Brain pericyte (primary cell): Measurements from ENCODE around the gene CHRM5.

Experiments used
- DNase-seq: peaks from one replicate; pipeline ENCODE4 v3.0.0-alpha.2; 2012; ENCODE audit warnings: low read depth, low spot score

The CHRM5 gene

DNA sequence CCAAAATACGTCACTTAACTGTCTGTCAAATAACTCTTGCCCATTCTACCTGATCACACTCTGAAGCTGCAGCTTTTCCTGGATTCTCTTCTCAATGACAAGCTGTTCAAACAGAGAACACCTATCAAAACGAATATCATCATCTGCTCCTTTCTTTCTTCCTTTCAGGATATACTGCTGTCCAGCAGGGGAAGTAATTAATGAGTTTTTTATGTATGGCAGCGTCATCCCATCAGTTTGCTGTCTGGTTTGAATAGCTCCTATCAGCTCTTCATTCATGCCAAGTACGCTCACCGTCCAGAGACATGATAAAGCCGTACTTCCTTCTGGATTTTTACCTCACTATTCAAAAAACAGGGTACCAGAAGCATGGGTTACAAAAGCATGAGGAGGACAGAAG is at the start of gene CHRM5:
Gene CHRM5, plus strand, starts transcription at position 274 of the 400 bp plus-strand sequence. CDS start 94,221 bp downstream, outside the sequence.
- DNase-seq, result no peak

DNA sequence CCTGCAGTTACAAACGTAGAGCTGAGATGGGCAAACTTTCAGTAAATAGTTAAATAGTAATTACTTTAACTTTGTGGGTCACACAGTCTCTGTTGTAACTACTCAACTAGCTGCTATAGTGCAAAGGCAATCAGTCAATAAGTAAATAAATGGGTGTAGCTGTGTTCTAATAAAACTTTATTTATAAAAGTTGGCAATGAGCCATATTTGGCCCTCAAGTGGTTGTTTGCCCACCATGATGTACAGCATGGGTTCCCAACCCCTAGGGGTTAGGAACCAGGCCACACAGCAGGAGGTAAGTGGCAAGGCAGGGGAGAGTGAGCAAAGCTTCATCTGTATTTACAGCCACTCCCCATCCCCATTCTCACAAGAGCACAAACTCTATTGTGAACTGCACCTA is 44.9 kb upstream of the CHRM5 start:
- DNase-seq, result no peak

DNA sequence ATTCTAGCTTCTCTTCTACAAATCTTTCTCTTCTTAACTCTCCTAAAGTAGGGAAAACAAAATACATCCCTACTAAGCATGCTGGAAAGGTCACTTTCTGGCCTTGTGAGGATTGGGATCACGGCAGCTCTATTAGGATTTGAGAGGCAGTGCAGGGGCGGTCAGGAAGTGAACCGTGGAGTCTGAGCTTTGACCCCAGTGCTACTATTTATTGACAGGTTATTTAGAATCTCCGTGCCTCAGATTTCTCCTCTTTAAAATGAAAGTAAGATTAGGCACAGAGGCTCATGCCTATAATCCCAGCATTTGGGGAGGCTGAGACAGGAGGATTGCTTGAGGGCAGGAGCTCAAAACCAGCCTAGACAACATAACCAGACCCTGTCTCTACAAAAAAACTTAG is 42.0 kb upstream of the CHRM5 start:
- DNase-seq, result no peak

DNA sequence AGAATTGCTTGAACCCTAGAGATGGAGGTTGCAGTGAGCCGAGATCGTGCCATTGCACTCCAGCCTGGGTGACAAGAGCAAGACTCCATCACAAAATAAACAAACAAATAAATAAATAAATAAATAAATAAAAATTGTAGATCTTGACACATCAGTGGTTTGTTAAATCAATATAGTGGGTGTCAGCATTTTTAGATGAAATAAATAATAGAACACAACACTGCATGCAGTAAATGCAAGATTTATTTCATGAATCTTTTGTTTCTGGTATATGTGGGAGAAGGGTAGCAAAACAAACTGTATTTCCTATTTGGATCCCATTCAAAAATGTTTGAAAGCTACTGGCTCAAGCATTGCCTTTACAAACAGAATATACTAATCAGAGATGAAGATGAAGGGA is 35.6 kb upstream of the CHRM5 start:
- DNase-seq, result no peak

DNA sequence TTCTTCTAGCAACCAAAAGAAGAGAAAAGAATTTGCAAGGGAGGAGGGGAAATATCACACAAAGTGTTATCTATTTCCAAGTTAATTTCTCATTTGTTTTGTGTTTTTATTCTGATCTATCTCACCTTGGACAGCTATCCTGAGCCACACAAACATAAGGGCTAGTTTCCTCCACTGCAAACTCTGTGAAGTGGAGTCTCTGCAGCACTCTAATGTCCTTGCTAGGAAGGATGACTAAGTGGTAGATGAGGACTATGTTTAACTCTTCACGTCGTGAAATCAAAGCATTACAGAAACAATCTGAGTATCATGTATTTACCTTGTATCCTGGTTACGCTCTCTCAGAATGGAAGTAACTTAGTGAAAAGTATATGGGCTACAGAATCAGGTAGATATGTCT is 33.9 kb upstream of the CHRM5 start:
- DNase-seq, result no peak

DNA sequence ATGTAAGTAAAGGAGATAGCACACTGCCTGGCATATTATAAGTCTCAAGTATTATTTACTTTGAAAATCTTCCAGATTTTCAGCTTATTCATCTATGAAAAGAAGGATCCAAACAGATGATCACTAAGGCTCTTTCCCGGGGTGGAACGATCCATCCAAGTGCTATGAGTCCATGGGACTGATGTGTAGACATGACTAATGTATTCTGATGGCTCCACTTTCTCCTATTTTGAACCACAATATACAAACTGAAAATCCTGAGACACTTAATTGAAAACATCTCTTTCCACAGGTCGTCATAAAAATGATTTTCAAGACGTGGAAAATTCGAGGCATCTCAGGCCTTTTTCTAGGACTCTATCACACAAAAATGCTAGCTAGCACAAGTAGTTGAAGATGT is 33.4 kb upstream of the CHRM5 start:
- DNase-seq, result no peak

- no peak for DNase-seq
These were observed 26.8 kb upstream of the CHRM5 start for GRCh38 chr15:33941279-33942063.

DNA sequence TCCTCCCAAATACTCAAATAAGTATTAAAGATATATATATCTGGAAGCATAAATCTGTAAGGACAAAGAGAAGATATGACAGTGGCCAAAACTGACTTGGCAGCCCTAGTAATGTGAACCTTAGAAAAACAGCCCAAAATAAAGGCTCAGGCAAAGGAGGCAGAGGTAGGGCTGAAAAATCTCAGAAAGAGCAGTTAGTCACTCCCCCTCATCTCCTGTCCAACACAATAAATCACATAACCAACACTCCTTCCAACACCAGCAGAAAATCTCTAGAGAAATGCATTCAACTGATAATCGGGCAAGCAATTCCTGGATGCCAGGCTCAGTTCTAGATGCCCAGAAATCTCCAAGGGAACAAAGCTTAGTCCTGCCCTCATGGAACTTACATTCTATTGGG is 22.1 kb upstream of the CHRM5 start:
- no peak for DNase-seq

DNA sequence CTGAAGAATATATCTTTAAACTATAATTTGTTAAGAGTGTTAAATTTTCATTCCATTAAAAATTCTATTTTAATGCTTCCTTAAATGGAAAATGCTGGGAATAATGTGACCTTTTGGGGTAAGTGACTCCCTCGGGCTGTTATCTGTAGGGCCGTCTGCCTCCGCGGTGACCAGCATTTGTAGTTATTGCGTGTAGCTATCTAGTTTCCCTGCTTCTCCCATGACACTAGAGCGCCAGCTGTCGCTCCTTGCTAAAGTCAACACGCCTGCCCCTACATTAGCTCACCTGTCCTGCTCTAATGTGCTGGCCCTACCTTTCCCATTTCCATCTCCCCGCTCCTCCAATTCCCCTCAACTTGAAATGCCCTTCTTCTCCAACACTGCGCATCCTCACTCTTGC is 12.4 kb upstream of the CHRM5 start:
- DNase-seq, result no peak

GRCh38 chr15:33956397-33956796 is 11.9 kb upstream of the CHRM5 start:
- DNase-seq, result no peak

GRCh38 chr15:33959844-33960548 is 8.3 kb upstream of the CHRM5 start:
- no peak for DNase-seq

- DNase-seq, result no peak
These were observed 7.8 kb upstream of the CHRM5 start for GRCh38 chr15:33960549-33960935.

DNA sequence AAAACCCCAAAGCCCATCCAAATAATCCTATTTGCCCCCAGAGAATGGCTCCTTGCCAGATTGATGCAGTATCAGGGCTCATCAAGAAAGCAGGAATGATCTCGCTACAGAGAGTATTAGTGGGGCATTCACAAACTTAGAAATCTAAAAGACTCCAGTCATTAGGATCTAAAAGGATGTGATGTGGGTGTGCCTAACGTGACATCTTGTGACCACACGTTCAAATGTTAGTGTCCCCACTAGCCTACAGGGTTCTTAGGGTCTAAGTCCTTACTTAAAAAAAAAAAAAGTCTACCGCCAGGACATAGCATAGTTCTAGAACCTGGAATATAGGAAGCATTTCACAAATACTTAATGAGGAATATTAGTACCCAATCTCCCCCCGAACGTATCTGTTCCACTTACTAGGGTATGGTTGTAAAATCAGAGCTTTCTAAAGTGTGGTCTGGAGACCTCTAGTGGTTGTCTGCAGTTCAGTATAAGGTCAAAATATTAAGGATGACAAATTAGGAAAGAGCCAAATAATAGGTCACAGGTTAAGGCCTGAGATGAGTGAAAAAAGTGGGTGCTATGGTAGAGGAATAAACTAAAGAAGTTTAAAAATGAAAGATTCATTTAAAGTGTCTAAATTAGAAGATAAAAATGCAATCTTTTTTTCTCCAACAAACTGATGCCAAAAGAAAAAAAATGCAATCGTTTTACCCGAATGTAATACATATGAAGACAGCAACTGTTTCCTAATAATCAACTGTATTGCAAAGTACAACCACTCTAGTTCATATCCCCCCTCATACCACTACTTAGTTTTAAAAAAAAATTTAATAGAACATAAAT is 4.2 kb upstream of the CHRM5 start:
- no peak for DNase-seq

- no peak for DNase-seq
These were observed 3.6 kb upstream of the CHRM5 start for GRCh38 chr15:33964665-33965040.

GRCh38 chr15:33968821-33969220 is 524 bp downstream of the CHRM5 start:
- DNase-seq, result no peak

DNA sequence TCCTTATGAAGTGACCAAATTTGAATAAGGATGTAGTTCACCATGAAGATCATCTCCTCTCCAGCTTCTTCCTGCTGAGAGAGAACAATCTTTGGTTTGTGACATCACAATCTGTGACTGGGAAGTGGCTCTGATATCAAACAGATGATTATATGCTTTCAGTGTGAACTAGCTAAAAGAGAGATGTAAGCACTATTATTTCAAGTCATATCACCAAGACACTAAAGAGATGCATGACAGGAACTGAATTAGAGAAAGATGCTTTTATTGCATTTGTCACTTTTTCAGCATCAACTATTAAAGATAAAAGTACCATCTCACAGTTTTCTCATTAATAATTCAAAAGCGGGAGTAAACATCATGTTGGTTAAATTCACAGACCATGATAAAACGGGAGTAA is 3.5 kb downstream of the CHRM5 start:
- DNase-seq, result no peak

- no peak for DNase-seq
These were observed 6.8 kb downstream of the CHRM5 start for GRCh38 chr15:33975022-33975565.

GRCh38 chr15:33980159-33980558 is 11.9 kb downstream of the CHRM5 start:
- no peak for DNase-seq

DNA sequence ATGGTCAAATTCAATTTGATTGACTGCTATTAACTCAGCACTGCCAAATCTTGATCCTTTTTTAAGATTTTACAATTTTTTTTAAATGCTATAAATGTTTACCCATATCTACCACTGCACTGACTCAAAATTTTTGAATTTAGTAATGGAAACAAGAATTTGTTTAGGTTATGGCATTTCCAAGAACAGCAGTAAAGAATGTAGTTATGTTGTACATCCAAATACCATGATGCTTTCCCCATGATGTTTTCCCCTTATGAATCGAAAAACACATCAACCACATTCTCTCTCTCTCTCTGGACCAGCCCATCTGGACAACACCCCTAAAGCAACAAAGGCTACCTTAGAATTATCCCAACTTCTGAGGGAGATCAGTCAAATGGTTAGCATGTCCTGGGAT is 14.2 kb downstream of the CHRM5 start:
- DNase-seq, result no peak

DNA sequence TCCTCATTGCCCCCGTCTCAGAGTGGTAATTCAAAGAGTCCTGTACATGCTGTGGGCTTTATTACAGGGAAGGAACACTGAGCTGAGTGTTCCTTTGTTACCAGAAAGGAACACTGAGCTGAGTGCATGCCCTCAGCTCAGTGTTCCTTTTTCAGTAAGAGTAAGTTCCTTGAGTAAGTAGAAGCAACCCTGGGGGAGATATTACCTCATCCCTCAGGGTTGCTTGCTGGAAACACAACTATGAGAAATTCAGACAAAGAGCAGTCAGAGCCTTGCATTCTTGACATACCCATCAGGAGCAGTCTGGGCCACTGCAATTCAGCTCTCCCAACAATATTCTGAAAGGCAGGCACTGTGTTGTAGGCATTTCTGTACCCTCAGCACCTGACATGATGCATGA is 17.0 kb downstream of the CHRM5 start:
- DNase-seq, result no peak

DNA sequence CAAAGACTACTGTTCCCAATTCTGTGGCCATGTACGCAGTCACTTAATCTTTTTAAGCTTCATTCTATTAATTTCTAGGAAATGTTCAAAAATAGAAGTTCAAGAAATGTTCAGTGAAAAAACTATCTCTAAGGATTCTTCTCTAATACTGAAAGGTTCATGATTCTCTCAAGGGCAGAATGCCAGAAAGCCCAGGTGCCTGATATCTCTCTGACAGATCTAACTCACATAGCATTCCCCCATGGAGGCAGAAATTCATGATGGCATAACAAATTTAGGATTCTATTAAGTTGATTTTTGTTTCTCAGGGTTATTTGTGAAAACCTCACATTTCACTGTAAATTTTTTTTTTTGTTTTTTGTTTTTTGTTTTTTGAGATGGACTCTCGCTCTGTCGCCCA is 17.5 kb downstream of the CHRM5 start:
- no peak for DNase-seq

DNA sequence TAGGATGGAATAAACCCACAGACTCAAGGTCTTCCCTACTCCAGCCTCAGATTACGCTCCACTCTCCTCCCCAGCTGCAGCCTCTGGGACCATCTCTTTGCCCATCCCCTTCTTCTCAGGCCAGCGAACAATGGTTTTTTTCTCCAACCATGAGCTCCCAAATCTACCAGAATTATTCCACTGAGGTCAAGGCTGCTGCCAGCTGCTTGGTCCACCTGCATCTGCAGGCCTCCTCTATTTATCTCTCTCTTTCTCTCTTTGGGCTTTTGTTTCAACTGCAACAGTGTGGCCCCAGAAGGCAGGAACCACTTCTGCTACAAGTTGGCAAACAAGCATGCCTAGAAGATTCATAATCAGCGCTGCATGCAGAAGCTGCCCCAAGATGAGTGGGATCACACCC is 19.1 kb downstream of the CHRM5 start:
- no peak for DNase-seq
